Measurements from ENCODE around the gene RNASEH2B.

GRCh38 chr13:50990065-50990817, 80.7 kb downstream of the RNASEH2B start:
- TF ChIP-seq PHF8 (IDR thresholded peaks at IDR 0.05; ENCODE audit: borderline replicate concordance, low read depth) (no peak), CTCF (IDR thresholded peaks at IDR 0.05) (no peak), EP300 (IDR thresholded peaks at IDR 0.05) (no peak), POLR2A (IDR thresholded peaks at IDR 0.05; ENCODE audit: low read length) (no peak), MYC (IDR thresholded peaks at IDR 0.05; ENCODE audit: borderline replicate concordance, low read length) (no peak), EHMT2 (IDR thresholded peaks at IDR 0.05; ENCODE audit: low read depth) (no peak), CBX2 (IDR thresholded peaks at IDR 0.05; ENCODE audit: borderline replicate concordance, low read depth) (no peak), CEBPB (IDR thresholded peaks at IDR 0.05) (no peak), CHD2 (IDR thresholded peaks at IDR 0.05; ENCODE audit: low read length, partially characterized antibody) (no peak), BHLHE40 (IDR thresholded peaks at IDR 0.05; ENCODE audit: low read depth, low read length) (no peak)
